GM12878 (cell line): Measurements from ENCODE around the gene DDX54. TPM values are rescaled to one million over a fixed set of nuclear protein-coding genes. Genes with fewer than 3 reads are reported as not detected.

Source experiments
- BHLHE40 ChIP-seq, 2 experiments: fragments of 450-650 bp in 1 of 2; IDR thresholded peaks; 2 replicates each; pipeline ENCODE4 v1.6.1; 2011 to 2017; ENCODE audit warnings: low read depth in 2 of 2, borderline replicate concordance in 1 of 2, improper control_type of control experiment in 1 of 2, low read length in 1 of 2, mild to moderate bottlenecking in 1 of 2
- CHD2 ChIP-seq: IDR thresholded peaks from 2 replicates; pipeline ENCODE4 v1.6.1; 2011; ENCODE audit warnings: low read depth, low read length, improper control_type of control experiment, borderline replicate concordance
- EZH2 ChIP-seq: IDR thresholded peaks from 2 replicates; pipeline ENCODE4 v1.6.1; 2012; ENCODE audit warnings: low read depth, mild to moderate bottlenecking, control low read depth, inconsistent platforms, low read length, borderline replicate concordance; ENCODE audit not compliant: control insufficient read depth
- LARP7 ChIP-seq: fragments of 450-650 bp; IDR thresholded peaks from 2 replicates; pipeline ENCODE4 v1.6.1; 2017; ENCODE audit warnings: mild to moderate bottlenecking
- RCOR1 ChIP-seq: conservative IDR thresholded peaks from 2 replicates; pipeline ENCODE4 v1.6.1; 2012; ENCODE audit warnings: low read depth, low read length, improper control_type of control experiment
- SP1 ChIP-seq: IDR thresholded peaks from one replicate; pipeline ENCODE4 v1.6.1; 2011; ENCODE audit warnings: low read depth, low read length
- TAF1 ChIP-seq: IDR thresholded peaks from 2 replicates; pipeline ENCODE4 v1.6.1; 2011; ENCODE audit warnings: mild to moderate bottlenecking, low read depth, low read length, borderline replicate concordance
- USF2 ChIP-seq: IDR thresholded peaks from 2 replicates; pipeline ENCODE4 v1.6.1; 2011; ENCODE audit warnings: low read depth, low read length, improper control_type of control experiment, borderline replicate concordance
- WRNIP1 ChIP-seq: IDR thresholded peaks from 2 replicates; pipeline ENCODE4 v1.6.1; 2011; ENCODE audit warnings: low read depth, low read length, improper control_type of control experiment, borderline replicate concordance
- polyA plus RNA-seq, 11 experiments: library from polyadenylated mRNA; depleted of rRNA in 4 of 11; unstranded in 6 of 11; stranded (reverse) in 5 of 11; fragments of >200 nt; fragmentation: Nextera tagmentation in 4 of 11; fragmentation: Illumina TruSeq in 1 of 11; extraction: Ambion mirVana in 4 of 11; extraction: Trizol in 1 of 11; gene quantifications; 1 replicate in 1 of 11; 2 replicates in 10 of 11; pipeline versions ENCODE4 v1.2.1 to v1.2.3, GENCODE V29; 2011 to 2016; ENCODE audit warnings: inconsistent platforms in 2 of 11, missing spikeins in 2 of 11, low read depth in 1 of 11
- total RNA-seq, 4 experiments: library from RNA; depleted of rRNA in 3 of 4; stranded (reverse); fragments of >200 nt in 3 of 4; fragmentation: Illumina TruSeq in 1 of 4; extraction: Trizol in 1 of 4; gene quantifications; 2 replicates each; pipeline versions ENCODE4 v1.2.1 to v1.2.3, GENCODE V29; 2013 to 2021
- TF ChIP-seq, protein P1 (sequence below): IDR thresholded peaks from 2 replicates; pipeline ENCODE4 v1.6.1; 2012; ENCODE audit warnings: low read depth, low read length, improper control_type of control experiment
- TF ChIP-seq, protein P2 (sequence below): fragments of 450-650 bp; IDR thresholded peaks from 2 replicates; pipeline ENCODE4 v1.6.1; 2017; ENCODE audit warnings: mild to moderate bottlenecking, moderate library complexity
- TF ChIP-seq, protein P3 (sequence below): fragments of 450-650 bp; conservative IDR thresholded peaks from 2 replicates; pipeline ENCODE4 v1.6.1; 2017; ENCODE audit warnings: mild to moderate bottlenecking, moderate library complexity
- TF ChIP-seq, protein P4 (sequence below): fragments of 150-350 bp; IDR thresholded peaks from 2 replicates; pipeline ENCODE4 v1.6.1; 2016; ENCODE audit warnings: low read depth, low read length
- TF ChIP-seq, protein P5 (sequence below), 3 experiments: IDR thresholded peaks in 2 of 3; conservative IDR thresholded peaks in 1 of 3; 2 replicates each; pipeline ENCODE4 v1.5.1; 2011; ENCODE audit warnings: low read depth in 3 of 3, low read length in 3 of 3, mild to moderate bottlenecking in 3 of 3, control low read depth in 2 of 3, moderate library complexity in 2 of 3, inconsistent platforms in 1 of 3, mixed read lengths in 1 of 3; ENCODE audit not compliant: control insufficient read depth in 2 of 3, insufficient read depth in 1 of 3; ENCODE audit errors: extremely low read depth in 1 of 3

The DDX54 gene
- total and polyA plus RNA-seq, 10 of the 15 experiments (the other 5 are each of a cell fraction or from before 2014, with no cell fraction given), result 1.9 to 115 (median 56.3) TPM

GRCh38 chr12:113214895-113215400, 29.7 kb upstream of the DDX54 start (continued):
- TF ChIP-seq WRNIP1, result no peak
- TF ChIP-seq TAF1, result no peak
- no peak for TF ChIP-seq USF2
- no peak for TF ChIP-seq LARP7
- no peak for TF ChIP-seq RCOR1
- TF ChIP-seq CHD2, result peak; percentile 21; the same call in 1 of the 2 replicates
- TF ChIP-seq, protein P1, sequence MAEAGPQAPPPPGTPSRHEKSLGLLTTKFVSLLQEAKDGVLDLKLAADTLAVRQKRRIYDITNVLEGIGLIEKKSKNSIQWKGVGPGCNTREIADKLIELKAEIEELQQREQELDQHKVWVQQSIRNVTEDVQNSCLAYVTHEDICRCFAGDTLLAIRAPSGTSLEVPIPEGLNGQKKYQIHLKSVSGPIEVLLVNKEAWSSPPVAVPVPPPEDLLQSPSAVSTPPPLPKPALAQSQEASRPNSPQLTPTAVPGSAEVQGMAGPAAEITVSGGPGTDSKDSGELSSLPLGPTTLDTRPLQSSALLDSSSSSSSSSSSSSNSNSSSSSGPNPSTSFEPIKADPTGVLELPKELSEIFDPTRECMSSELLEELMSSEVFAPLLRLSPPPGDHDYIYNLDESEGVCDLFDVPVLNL, result no peak
- TF ChIP-seq, protein P2, sequence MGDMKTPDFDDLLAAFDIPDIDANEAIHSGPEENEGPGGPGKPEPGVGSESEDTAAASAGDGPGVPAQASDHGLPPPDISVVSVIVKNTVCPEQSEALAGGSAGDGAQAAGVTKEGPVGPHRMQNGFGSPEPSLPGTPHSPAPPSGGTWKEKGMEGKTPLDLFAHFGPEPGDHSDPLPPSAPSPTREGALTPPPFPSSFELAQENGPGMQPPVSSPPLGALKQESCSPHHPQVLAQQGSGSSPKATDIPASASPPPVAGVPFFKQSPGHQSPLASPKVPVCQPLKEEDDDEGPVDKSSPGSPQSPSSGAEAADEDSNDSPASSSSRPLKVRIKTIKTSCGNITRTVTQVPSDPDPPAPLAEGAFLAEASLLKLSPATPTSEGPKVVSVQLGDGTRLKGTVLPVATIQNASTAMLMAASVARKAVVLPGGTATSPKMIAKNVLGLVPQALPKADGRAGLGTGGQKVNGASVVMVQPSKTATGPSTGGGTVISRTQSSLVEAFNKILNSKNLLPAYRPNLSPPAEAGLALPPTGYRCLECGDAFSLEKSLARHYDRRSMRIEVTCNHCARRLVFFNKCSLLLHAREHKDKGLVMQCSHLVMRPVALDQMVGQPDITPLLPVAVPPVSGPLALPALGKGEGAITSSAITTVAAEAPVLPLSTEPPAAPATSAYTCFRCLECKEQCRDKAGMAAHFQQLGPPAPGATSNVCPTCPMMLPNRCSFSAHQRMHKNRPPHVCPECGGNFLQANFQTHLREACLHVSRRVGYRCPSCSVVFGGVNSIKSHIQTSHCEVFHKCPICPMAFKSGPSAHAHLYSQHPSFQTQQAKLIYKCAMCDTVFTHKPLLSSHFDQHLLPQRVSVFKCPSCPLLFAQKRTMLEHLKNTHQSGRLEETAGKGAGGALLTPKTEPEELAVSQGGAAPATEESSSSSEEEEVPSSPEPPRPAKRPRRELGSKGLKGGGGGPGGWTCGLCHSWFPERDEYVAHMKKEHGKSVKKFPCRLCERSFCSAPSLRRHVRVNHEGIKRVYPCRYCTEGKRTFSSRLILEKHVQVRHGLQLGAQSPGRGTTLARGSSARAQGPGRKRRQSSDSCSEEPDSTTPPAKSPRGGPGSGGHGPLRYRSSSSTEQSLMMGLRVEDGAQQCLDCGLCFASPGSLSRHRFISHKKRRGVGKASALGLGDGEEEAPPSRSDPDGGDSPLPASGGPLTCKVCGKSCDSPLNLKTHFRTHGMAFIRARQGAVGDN, result no peak
- TF ChIP-seq, protein P3, sequence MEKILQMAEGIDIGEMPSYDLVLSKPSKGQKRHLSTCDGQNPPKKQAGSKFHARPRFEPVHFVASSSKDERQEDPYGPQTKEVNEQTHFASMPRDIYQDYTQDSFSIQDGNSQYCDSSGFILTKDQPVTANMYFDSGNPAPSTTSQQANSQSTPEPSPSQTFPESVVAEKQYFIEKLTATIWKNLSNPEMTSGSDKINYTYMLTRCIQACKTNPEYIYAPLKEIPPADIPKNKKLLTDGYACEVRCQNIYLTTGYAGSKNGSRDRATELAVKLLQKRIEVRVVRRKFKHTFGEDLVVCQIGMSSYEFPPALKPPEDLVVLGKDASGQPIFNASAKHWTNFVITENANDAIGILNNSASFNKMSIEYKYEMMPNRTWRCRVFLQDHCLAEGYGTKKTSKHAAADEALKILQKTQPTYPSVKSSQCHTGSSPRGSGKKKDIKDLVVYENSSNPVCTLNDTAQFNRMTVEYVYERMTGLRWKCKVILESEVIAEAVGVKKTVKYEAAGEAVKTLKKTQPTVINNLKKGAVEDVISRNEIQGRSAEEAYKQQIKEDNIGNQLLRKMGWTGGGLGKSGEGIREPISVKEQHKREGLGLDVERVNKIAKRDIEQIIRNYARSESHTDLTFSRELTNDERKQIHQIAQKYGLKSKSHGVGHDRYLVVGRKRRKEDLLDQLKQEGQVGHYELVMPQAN, result peak; percentile 57; the same call in 1 of the 2 replicates
- peak; percentile 46 for TF ChIP-seq SP1
- TF ChIP-seq, protein P4, sequence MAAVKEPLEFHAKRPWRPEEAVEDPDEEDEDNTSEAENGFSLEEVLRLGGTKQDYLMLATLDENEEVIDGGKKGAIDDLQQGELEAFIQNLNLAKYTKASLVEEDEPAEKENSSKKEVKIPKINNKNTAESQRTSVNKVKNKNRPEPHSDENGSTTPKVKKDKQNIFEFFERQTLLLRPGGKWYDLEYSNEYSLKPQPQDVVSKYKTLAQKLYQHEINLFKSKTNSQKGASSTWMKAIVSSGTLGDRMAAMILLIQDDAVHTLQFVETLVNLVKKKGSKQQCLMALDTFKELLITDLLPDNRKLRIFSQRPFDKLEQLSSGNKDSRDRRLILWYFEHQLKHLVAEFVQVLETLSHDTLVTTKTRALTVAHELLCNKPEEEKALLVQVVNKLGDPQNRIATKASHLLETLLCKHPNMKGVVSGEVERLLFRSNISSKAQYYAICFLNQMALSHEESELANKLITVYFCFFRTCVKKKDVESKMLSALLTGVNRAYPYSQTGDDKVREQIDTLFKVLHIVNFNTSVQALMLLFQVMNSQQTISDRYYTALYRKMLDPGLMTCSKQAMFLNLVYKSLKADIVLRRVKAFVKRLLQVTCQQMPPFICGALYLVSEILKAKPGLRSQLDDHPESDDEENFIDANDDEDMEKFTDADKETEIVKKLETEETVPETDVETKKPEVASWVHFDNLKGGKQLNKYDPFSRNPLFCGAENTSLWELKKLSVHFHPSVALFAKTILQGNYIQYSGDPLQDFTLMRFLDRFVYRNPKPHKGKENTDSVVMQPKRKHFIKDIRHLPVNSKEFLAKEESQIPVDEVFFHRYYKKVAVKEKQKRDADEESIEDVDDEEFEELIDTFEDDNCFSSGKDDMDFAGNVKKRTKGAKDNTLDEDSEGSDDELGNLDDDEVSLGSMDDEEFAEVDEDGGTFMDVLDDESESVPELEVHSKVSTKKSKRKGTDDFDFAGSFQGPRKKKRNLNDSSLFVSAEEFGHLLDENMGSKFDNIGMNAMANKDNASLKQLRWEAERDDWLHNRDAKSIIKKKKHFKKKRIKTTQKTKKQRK, result no peak
- TF ChIP-seq BHLHE40 (IDR thresholded peaks at IDR 0.05; ENCODE audit: borderline replicate concordance in 1 of 2, low read depth in 2 of 2, low read length in 1 of 2), result peak; percentile 49 to 53; a peak in 2 of 4 replicates
- TF ChIP-seq, protein P5, sequence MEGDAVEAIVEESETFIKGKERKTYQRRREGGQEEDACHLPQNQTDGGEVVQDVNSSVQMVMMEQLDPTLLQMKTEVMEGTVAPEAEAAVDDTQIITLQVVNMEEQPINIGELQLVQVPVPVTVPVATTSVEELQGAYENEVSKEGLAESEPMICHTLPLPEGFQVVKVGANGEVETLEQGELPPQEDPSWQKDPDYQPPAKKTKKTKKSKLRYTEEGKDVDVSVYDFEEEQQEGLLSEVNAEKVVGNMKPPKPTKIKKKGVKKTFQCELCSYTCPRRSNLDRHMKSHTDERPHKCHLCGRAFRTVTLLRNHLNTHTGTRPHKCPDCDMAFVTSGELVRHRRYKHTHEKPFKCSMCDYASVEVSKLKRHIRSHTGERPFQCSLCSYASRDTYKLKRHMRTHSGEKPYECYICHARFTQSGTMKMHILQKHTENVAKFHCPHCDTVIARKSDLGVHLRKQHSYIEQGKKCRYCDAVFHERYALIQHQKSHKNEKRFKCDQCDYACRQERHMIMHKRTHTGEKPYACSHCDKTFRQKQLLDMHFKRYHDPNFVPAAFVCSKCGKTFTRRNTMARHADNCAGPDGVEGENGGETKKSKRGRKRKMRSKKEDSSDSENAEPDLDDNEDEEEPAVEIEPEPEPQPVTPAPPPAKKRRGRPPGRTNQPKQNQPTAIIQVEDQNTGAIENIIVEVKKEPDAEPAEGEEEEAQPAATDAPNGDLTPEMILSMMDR (IDR thresholded peaks at IDR 0.05 in 2 of 3, conservative IDR thresholded peaks at IDR 0.05 in 1 of 3; ENCODE audit: control insufficient read depth in 2 of 3, extremely low read depth in 1 of 3, insufficient read depth in 1 of 3, low read depth in 3 of 3, low read length in 3 of 3), result no peak
- TF ChIP-seq EZH2, result no peak
